H1 (cell line): Measurements from ENCODE around the gene SHISA6. TPM values are rescaled to one million over a fixed set of nuclear protein-coding genes. Genes with fewer than 3 reads are reported as not detected.

Source experiments
- EZH2 ChIP-seq: fragments of 200-600 bp; sonication (generic); IDR thresholded peaks from 2 replicates; pipeline ENCODE4 v1.7.1; 2012; ENCODE audit warnings: low read depth, mild to moderate bottlenecking, moderate library complexity, low read length, inconsistent platforms; ENCODE audit not compliant: severe bottlenecking
- GTF2F1 ChIP-seq: IDR thresholded peaks from 2 replicates; pipeline ENCODE4 v1.6.1; 2012; ENCODE audit warnings: low read depth, low read length, improper control_type of control experiment, borderline replicate concordance
- JUN ChIP-seq: IDR thresholded peaks from 2 replicates; pipeline ENCODE4 v1.6.1; 2011; ENCODE audit warnings: low read depth, mild to moderate bottlenecking, improper control_type of control experiment, low read length
- polyA plus RNA-seq, 7 experiments: library from polyadenylated mRNA; depleted of rRNA in 3 of 7; stranded (reverse) in 5 of 7; unstranded in 2 of 7; fragments of >200 nt in 5 of 7; fragments of 200-250 nt in 2 of 7; gene quantifications; 1 replicate in 5 of 7; 2 replicates in 1 of 7; 4 replicates in 1 of 7; pipeline versions ENCODE4 v1.2.1 to v1.2.3, GENCODE V29; 2011 to 2013; ENCODE audit warnings: missing spikeins in 2 of 7, mixed read lengths in 2 of 7
- total RNA-seq: library from RNA; stranded (reverse); fragmentation: NEBNext Ultra II Directional; extraction: Animal tissue kit (Norgen Biotek cat#: 25700); gene quantifications from 2 replicates; pipeline ENCODE4 v1.2.1, GENCODE V29; 2021

The SHISA6 gene
- total and polyA plus RNA-seq, 2 of the 8 experiments (the other 6 are each of a cell fraction or from before 2014, with no cell fraction given): 2.9 to 4.8 TPM

DNA sequence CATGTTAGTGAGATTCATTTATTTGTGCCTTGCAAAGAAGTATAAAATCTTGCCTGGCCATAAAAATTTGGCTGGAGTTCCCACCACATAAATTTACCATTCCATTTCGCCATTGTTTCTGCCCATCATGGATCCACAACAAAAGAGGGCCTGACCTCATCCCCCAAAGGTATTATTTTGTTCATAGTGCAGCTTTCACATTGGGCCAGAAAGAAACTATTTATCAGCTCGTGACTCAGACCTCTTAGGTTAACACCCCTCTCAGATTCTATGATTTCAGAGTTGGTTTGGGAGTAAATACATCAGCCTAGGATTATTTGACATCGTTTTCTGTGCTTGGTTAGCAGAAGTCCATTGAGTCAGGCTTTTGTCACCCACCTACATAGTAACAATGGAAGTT lies 108.1 kb downstream of the SHISA6 start (continued):
- TF ChIP-seq EZH2 (no peak), GTF2F1 (no peak), JUN (no peak)
